CD8-positive, alpha-beta memory T cell (primary cell): ENCODE results near the gene CCDC117. TPM values are rescaled to one million over a fixed set of nuclear protein-coding genes. Genes with fewer than 3 reads are reported as not detected.

Source experiments
- CTCF ChIA-PET: fragments of 350-600 bp; sonication (Branson Sonifier 250); formaldehyde crosslinking; loops from one replicate; lab custom pipeline; 2021; ENCODE audit warnings: antibody characterized with exemption; lab: Charles Lee
- POLR2A ChIA-PET: fragments of 350-600 bp; sonication (Branson Sonifier 250); formaldehyde crosslinking; loops from one replicate; lab custom pipeline; 2021; ENCODE audit warnings: antibody characterized with exemption; lab: Charles Lee
- DNase-seq, 5 donors: peaks; one replicate each; pipeline versions ENCODE4 v3.0.0 to v3.0.0-alpha.2; 2020 to 2022; ENCODE audit warnings: mixed read lengths in 1 of 5
- H3K27ac ChIP-seq: one replicate; pipeline ENCODE4 v1.7.0; 2013; ENCODE audit warnings: low read depth, mild to moderate bottlenecking, low read length, moderate library complexity
- H3K27me3 ChIP-seq: 2 replicates; pipeline ENCODE4 v1.7.0; 2013; ENCODE audit warnings: low read length, mild to moderate bottlenecking; ENCODE audit not compliant: insufficient read depth, poor library complexity, severe bottlenecking
- H3K36me3 ChIP-seq: 2 replicates; pipeline ENCODE4 v1.7.0; 2013; ENCODE audit warnings: mild to moderate bottlenecking, low read length, moderate library complexity; ENCODE audit not compliant: insufficient read depth
- H3K4me1 ChIP-seq: 2 replicates; pipeline ENCODE4 v1.7.0; 2013; ENCODE audit warnings: mild to moderate bottlenecking, low read length, moderate library complexity; ENCODE audit not compliant: insufficient read depth
- H3K4me3 ChIP-seq: 2 replicates; pipeline ENCODE4 v1.7.0; 2013; ENCODE audit warnings: mild to moderate bottlenecking, low read length
- H3K9me3 ChIP-seq: 2 replicates; pipeline ENCODE4 v1.7.0; 2013; ENCODE audit warnings: mild to moderate bottlenecking, low read length
- H3K27ac Mint-ChIP-seq, 8 donors: one replicate each; pipeline ENCODE4 v1.8.0; 2020 to 2021; ENCODE audit warnings: mixed read lengths in 8 of 8, mild to moderate bottlenecking in 6 of 8, inconsistent platforms in 3 of 8, moderate library complexity in 3 of 8
- H3K27me3 Mint-ChIP-seq, 2 donors: one replicate each; pipeline ENCODE4 v1.8.0; 2020 to 2021; ENCODE audit warnings: mixed read lengths in 2 of 2, mild to moderate bottlenecking in 1 of 2, moderate library complexity in 1 of 2
- H3K36me3 Mint-ChIP-seq, 3 donors: one replicate each; pipeline ENCODE4 v1.8.0; 2020 to 2021; ENCODE audit warnings: mixed read lengths in 3 of 3, inconsistent platforms in 1 of 3, mild to moderate bottlenecking in 1 of 3
- H3K4me1 Mint-ChIP-seq, 3 donors: one replicate each; pipeline ENCODE4 v1.8.0; 2020 to 2021; ENCODE audit warnings: mixed read lengths in 3 of 3, inconsistent platforms in 1 of 3, mild to moderate bottlenecking in 1 of 3
- H3K4me3 Mint-ChIP-seq, 7 donors: one replicate each; pipeline ENCODE4 v1.8.0; 2020 to 2021; ENCODE audit warnings: mixed read lengths in 7 of 7, mild to moderate bottlenecking in 6 of 7, moderate library complexity in 4 of 7, inconsistent platforms in 2 of 7
- H3K9me3 Mint-ChIP-seq, 5 donors: one replicate each; pipeline ENCODE4 v1.8.0; 2020 to 2022; ENCODE audit warnings: mixed read lengths in 5 of 5, mild to moderate bottlenecking in 3 of 5, moderate library complexity in 2 of 5, inconsistent platforms in 1 of 5
- polyA plus RNA-seq: library from polyadenylated mRNA; unstranded; fragments of 300-500 nt; fragmentation: Illumina TruSeq; gene quantifications from one replicate; pipeline ENCODE4 v1.2.3, GENCODE V29; 2021
- total RNA-seq, 2 experiments: library from RNA; stranded (reverse); gene quantifications; one replicate each; pipeline ENCODE4 v1.2.3, GENCODE V29; 2021

Gene CCDC117
- total and polyA plus RNA-seq, 3 experiments from 2014 or later, result 11.2 to 24.6 (median 20.9) TPM

- peak overlapping the region; percentile 77 to 99 (median 96) for H3K27ac Mint-ChIP-seq
- Histone ChIP-seq H3K4me3 (peak overlapping the region; percentile 65), H3K27me3 (no peaks in the 10 kb centered on the region), H3K9me3 (no peaks in the 10 kb centered on the region), H3K4me1 (peaks cover 24% of the 10 kb centered on the region), H3K27ac (peak overlapping the region; percentile 94), H3K36me3 (peaks cover 5% of the 10 kb centered on the region)
- CTCF ChIA-PET, result interaction anchor here (1.1 to 2.0 kb wide), 6 partner anchors 19 to 177 kb away, joined by 3 to 7 read pairs (median 4); partner anchors contain the start of gene XBP1
- H3K36me3 Mint-ChIP-seq, result peaks cover 4 to 31% (median 12%) of the 10 kb centered on the region in 3 donors
- H3K4me3 Mint-ChIP-seq, result peak overlapping the region; percentile 89 to 99 (median 98)
- peaks cover 25 to 40% (median 40%) of the 10 kb centered on the region in 3 donors for H3K4me1 Mint-ChIP-seq
- H3K9me3 Mint-ChIP-seq, result no peaks in the 10 kb centered on the region
- POLR2A ChIA-PET, result interaction anchor here (0.6 to 3.0 kb wide), 3 partner anchors 27 to 31 kb away, joined by 3 to 21 read pairs (median 4); partner anchors contain the start of gene XBP1
- no peaks in the 10 kb centered on the region for H3K27me3 Mint-ChIP-seq
- DNase-seq, result no peak
These were observed 969 bp downstream of the CCDC117 start for GRCh38 chr22:28773461-28773867.

- Histone ChIP-seq H3K27me3 (no peaks in the 10 kb centered on the region), H3K9me3 (no peaks in the 10 kb centered on the region), H3K4me3 (no peak overlapping the region), H3K4me1 (peaks cover 24% of the 10 kb centered on the region), H3K36me3 (peaks cover 5% of the 10 kb centered on the region), H3K27ac (no peak overlapping the region)
- no peaks in the 10 kb centered on the region for H3K9me3 Mint-ChIP-seq
- CTCF ChIA-PET, result interaction anchor here (0.9 to 1.4 kb wide), 3 partner anchors 18 to 266 kb away, joined by 3 to 4 read pairs (median 3); no protein-coding TSS in a partner anchor
- peaks cover 4 to 36% (median 12%) of the 10 kb centered on the region in 3 donors for H3K36me3 Mint-ChIP-seq
- no peaks in the 10 kb centered on the region for H3K27me3 Mint-ChIP-seq
- H3K27ac Mint-ChIP-seq, result peak overlapping the region in 7 of 8 donors; percentile 39 to 84 (median 78)
- peaks cover 28 to 45% (median 44%) of the 10 kb centered on the region in 3 donors for H3K4me1 Mint-ChIP-seq
- POLR2A ChIA-PET, result interaction anchor here (0.6 kb wide), 2 partner anchors 24 to 26 kb away, joined by 3 read pairs; partner anchors contain the start of gene XBP1
- no peak for DNase-seq
- H3K4me3 Mint-ChIP-seq, result peak overlapping the region; percentile 67 to 99 (median 83)
These were observed 1.9 kb downstream of the CCDC117 start for GRCh38 chr22:28774378-28774777.

- H3K27me3 Mint-ChIP-seq, result no peaks in the 10 kb centered on the region
- CTCF ChIA-PET, result interaction anchor here (1.2 kb wide), 1 partner anchor 38 kb away, joined by 3 read pairs; the partner anchor contains the start of genes CHEK2 and HSCB
These were observed 7.3 kb downstream of the CCDC117 start for GRCh38 chr22:28779833-28780232.

GRCh38 chr22:28780296-28780695 is 7.8 kb downstream of the CCDC117 start:
- Histone ChIP-seq H3K36me3 (peaks cover 21% of the 10 kb centered on the region), H3K4me1 (peaks cover under 1% of the 10 kb centered on the region), H3K27ac (no peak overlapping the region), H3K4me3 (no peak overlapping the region), H3K27me3 (no peaks in the 10 kb centered on the region), H3K9me3 (no peaks in the 10 kb centered on the region)
- H3K4me1 Mint-ChIP-seq, result peaks cover 30 to 44% (median 42%) of the 10 kb centered on the region in 3 donors
- ChIA-PET CTCF (no interaction called here), POLR2A (no interaction called here)
- peak overlapping the region in 2 of 7 donors; percentile 4 to 49 for H3K4me3 Mint-ChIP-seq
- H3K9me3 Mint-ChIP-seq, result no peaks in the 10 kb centered on the region
- H3K27me3 Mint-ChIP-seq, result no peaks in the 10 kb centered on the region
- DNase-seq, result no peak
- peak overlapping the region in 2 of 8 donors; percentile 45 to 58 for H3K27ac Mint-ChIP-seq
- peaks cover 6 to 67% (median 12%) of the 10 kb centered on the region in 3 donors for H3K36me3 Mint-ChIP-seq

More at GRCh38 chr22:28779833-28780232, 7.3 kb downstream of the CCDC117 start:
- peaks cover 5% of the 10 kb centered on the region for H3K4me1 ChIP-seq
- H3K36me3 ChIP-seq, result peaks cover 22% of the 10 kb centered on the region
- Mint-ChIP-seq H3K4me1 (peaks cover 30 to 47% (median 47%) of the 10 kb centered on the region in 3 donors), H3K9me3 (no peaks in the 10 kb centered on the region), H3K27ac (peak overlapping the region in 3 of 8 donors; percentile 1 to 45 (median 10)), H3K36me3 (peaks cover 6 to 65% (median 11%) of the 10 kb centered on the region in 3 donors), H3K4me3 (no peak overlapping the region)
- DNase-seq, result no peak
- POLR2A ChIA-PET, result no interaction called here
- H3K9me3 ChIP-seq, result no peaks in the 10 kb centered on the region
- no peak overlapping the region for H3K4me3 ChIP-seq
- no peak overlapping the region for H3K27ac ChIP-seq
- no peaks in the 10 kb centered on the region for H3K27me3 ChIP-seq

GRCh38 chr22:28783786-28784671 is 11.5 kb downstream of the CCDC117 start:
- no peak overlapping the region for H3K4me3 ChIP-seq
- DNase-seq, result no peak
- no peaks in the 10 kb centered on the region for H3K9me3 ChIP-seq
- Mint-ChIP-seq H3K27ac (peak overlapping the region in 4 of 8 donors; percentile 21 to 51 (median 28)), H3K27me3 (no peaks in the 10 kb centered on the region), H3K36me3 (peaks cover 6 to 82% (median 13%) of the 10 kb centered on the region in 3 donors), H3K4me1 (peaks cover 21 to 25% (median 24%) of the 10 kb centered on the region in 3 donors), H3K9me3 (no peaks in the 10 kb centered on the region), H3K4me3 (no peak overlapping the region)
- ChIA-PET CTCF (interaction anchor here (1.0 to 1.1 kb wide), 2 partner anchors 13 to 17 kb away, joined by 3 read pairs; partner anchors contain the start of gene XBP1), POLR2A (interaction anchor here (1.9 kb wide), 1 partner anchor 16 kb away, joined by 6 read pairs; the partner anchor contains the start of gene XBP1)
- no peaks in the 10 kb centered on the region for H3K27me3 ChIP-seq
- H3K27ac ChIP-seq, result no peak overlapping the region
- H3K36me3 ChIP-seq, result peaks cover 43% of the 10 kb centered on the region
- H3K4me1 ChIP-seq, result no peaks in the 10 kb centered on the region

- ChIA-PET POLR2A (no interaction called here), CTCF (interaction anchor here (1.1 to 3.0 kb wide), 4 partner anchors 11 to 252 kb away, joined by 4 to 22 read pairs (median 6); no protein-coding TSS in a partner anchor)
- Histone ChIP-seq H3K36me3 (peaks cover 32% of the 10 kb centered on the region), H3K27me3 (no peaks in the 10 kb centered on the region), H3K27ac (no peak overlapping the region), H3K4me1 (peaks cover 28% of the 10 kb centered on the region), H3K4me3 (no peak overlapping the region), H3K9me3 (no peaks in the 10 kb centered on the region)
- no peak for DNase-seq
- Mint-ChIP-seq H3K27ac (peak overlapping the region in 2 of 8 donors; percentile 22 to 32), H3K27me3 (no peaks in the 10 kb centered on the region), H3K9me3 (no peaks in the 10 kb centered on the region), H3K4me1 (peaks cover 31 to 42% (median 38%) of the 10 kb centered on the region in 3 donors), H3K4me3 (no peak overlapping the region), H3K36me3 (peaks cover 0 to 64% (median 9%) of the 10 kb centered on the region in 3 donors)
These were observed 16.1 kb downstream of the CCDC117 start for GRCh38 chr22:28788601-28789000.

- Mint-ChIP-seq H3K4me3 (no peak overlapping the region), H3K4me1 (peaks cover 51 to 62% (median 61%) of the 10 kb centered on the region in 3 donors), H3K27me3 (no peaks in the 10 kb centered on the region), H3K36me3 (peaks cover 6 to 64% (median 16%) of the 10 kb centered on the region in 3 donors), H3K27ac (peak overlapping the region in 6 of 8 donors; percentile 23 to 81 (median 40)), H3K9me3 (no peaks in the 10 kb centered on the region)
- H3K9me3 ChIP-seq, result no peaks in the 10 kb centered on the region
- H3K27ac ChIP-seq, result no peak overlapping the region
- DNase-seq, result no peak
- peaks cover 42% of the 10 kb centered on the region for H3K36me3 ChIP-seq
- no peaks in the 10 kb centered on the region for H3K27me3 ChIP-seq
- peaks cover 48% of the 10 kb centered on the region for H3K4me1 ChIP-seq
- ChIA-PET CTCF (interaction anchor here (1.2 to 3.0 kb wide), 6 partner anchors 8 to 252 kb away, joined by 3 to 22 read pairs (median 4); no protein-coding TSS in a partner anchor), POLR2A (no interaction called here)
- no peak overlapping the region for H3K4me3 ChIP-seq
These were observed 18.6 kb downstream of the CCDC117 start for GRCh38 chr22:28791124-28791523.
